GM12878 (cell line): ENCODE data around the gene TEKT5. TPM values are rescaled to one million over a fixed set of nuclear protein-coding genes. Genes with fewer than 3 reads are reported as not detected.

ENCODE experiments used
- ATAC-seq: fragments of 200-7000 bp; cut with Tn5 transposase; 3 replicates; pipeline ENCODE4 v1.9.1; 2020; ENCODE audit warnings: mild to moderate bottlenecking, moderate library complexity
- BruUV-seq: library from RNA; stranded (reverse); fragments of 400-500 nt; replicated peaks from 2 replicates; lab custom pipeline; 2021; lab: Mats Ljungman, UMichigan
- CTCF ChIA-PET: fragments of 300-600 bp; sonication (Branson Sonifier 250); formaldehyde crosslinking; extraction: SDS; loops from one replicate; lab custom pipeline; 2021; ENCODE audit warnings: inconsistent platforms; lab: Yijun Ruan, JAX
- POLR2A ChIA-PET: fragments of 350-600 bp; formaldehyde crosslinking; extraction: SDS; loops from one replicate; lab custom pipeline; 2021; ENCODE audit warnings: inconsistent platforms; lab: Charles Lee
- RAD21 ChIA-PET: fragments of 300-600 bp; sonication (Branson Sonifier 250); formaldehyde crosslinking; loops from one replicate; lab custom pipeline; 2023; ENCODE audit warnings: antibody characterized with exemption; ENCODE audit not compliant: unreplicated experiment; lab: Charles Lee
- SMC1A ChIA-PET: fragments of 300-600 bp; sonication (Branson Sonifier 250); formaldehyde crosslinking; loops from one replicate; lab custom pipeline; 2023; ENCODE audit not compliant: unreplicated experiment, uncharacterized antibody; lab: Charles Lee
- DNase-seq: peaks from one replicate; pipeline ENCODE4 v3.0.0-alpha.2; 2011; ENCODE audit warnings: low read depth, low spot score
- FAIRE-seq: peaks from 3 replicates; lab custom pipeline; 2011; peaks lifted over from hg19 to GRCh38; lab: Jason Lieb, UNC
- H2AFZ ChIP-seq: 2 replicates; pipeline ENCODE4 v1.6.0; 2011; ENCODE audit warnings: low read depth, low read length, control low read depth; ENCODE audit not compliant: control insufficient read depth
- H3K27ac ChIP-seq: 2 replicates; pipeline ENCODE4 v1.5.1; 2011; ENCODE audit warnings: control low read depth; ENCODE audit not compliant: control insufficient read depth, insufficient read depth
- H3K27me3 ChIP-seq, 2 experiments: replicated peaks in 1 of 2; 2 replicates each; pipeline versions ENCODE4 v1.6.0 to v1.6.1; 2011; ENCODE audit warnings: low read length in 1 of 2; ENCODE audit not compliant: control insufficient read depth in 2 of 2, insufficient read depth in 2 of 2
- H3K36me3 ChIP-seq, 2 experiments: 2 replicates each; pipeline ENCODE4 v1.5.1; 2011; ENCODE audit warnings: low read length in 1 of 2; ENCODE audit not compliant: control insufficient read depth in 2 of 2, insufficient read depth in 2 of 2
- H3K4me1 ChIP-seq: 2 replicates; pipeline ENCODE4 v1.6.1; 2011; ENCODE audit warnings: mild to moderate bottlenecking, low read length, moderate library complexity, mixed read lengths; ENCODE audit not compliant: control insufficient read depth, insufficient read depth
- H3K4me2 ChIP-seq: 2 replicates; pipeline ENCODE4 v1.6.0; 2011; ENCODE audit warnings: control low read depth; ENCODE audit not compliant: control insufficient read depth, insufficient read depth
- H3K4me3 ChIP-seq: fragments of 200-600 bp; sonication (generic); 2 replicates; pipeline ENCODE4 v1.5.1; 2016
- H3K79me2 ChIP-seq: 2 replicates; pipeline ENCODE4 v1.6.0; 2011; ENCODE audit warnings: low read length; ENCODE audit not compliant: control insufficient read depth, insufficient read depth
- H3K9ac ChIP-seq: 2 replicates; pipeline ENCODE4 v1.8.0; 2011; ENCODE audit warnings: low read length, control low read depth, mixed read lengths; ENCODE audit not compliant: control insufficient read depth, insufficient read depth
- H3K9me3 ChIP-seq: replicated peaks from 3 replicates; pipeline ENCODE4 v1.5.1; 2011; ENCODE audit warnings: mild to moderate bottlenecking, low read length; ENCODE audit not compliant: control insufficient read depth, insufficient read depth
- H4K20me1 ChIP-seq: 2 replicates; pipeline ENCODE4 v1.6.0; 2011; ENCODE audit not compliant: control insufficient read depth, insufficient read depth
- BMI1 ChIP-seq: fragments of 450-650 bp; IDR thresholded peaks from 2 replicates; pipeline ENCODE4 v1.6.1; 2016; ENCODE audit warnings: mild to moderate bottlenecking, moderate library complexity, borderline replicate concordance
- CHD4 ChIP-seq: fragments of 200-600 bp; sonication (generic); IDR thresholded peaks from 2 replicates; pipeline ENCODE4 v1.6.1; 2016; ENCODE audit warnings: mild to moderate bottlenecking
- IRF3 ChIP-seq: fragments of 450-650 bp; IDR thresholded peaks from 2 replicates; pipeline ENCODE4 v1.6.1; 2014; ENCODE audit warnings: mild to moderate bottlenecking
- KLF5 ChIP-seq: fragments of 450-650 bp; IDR thresholded peaks from 2 replicates; pipeline ENCODE4 v1.6.1; 2014; ENCODE audit warnings: mild to moderate bottlenecking; ENCODE audit not compliant: partially characterized antibody
- NFYB ChIP-seq: IDR thresholded peaks from 2 replicates; pipeline ENCODE4 v1.6.1; 2011; ENCODE audit warnings: low read depth, mild to moderate bottlenecking, low read length, improper control_type of control experiment, moderate library complexity; ENCODE audit not compliant: insufficient read depth
- RUNX3 ChIP-seq: IDR thresholded peaks from 2 replicates; pipeline ENCODE4 v1.6.1; 2012; ENCODE audit warnings: low read length, inconsistent platforms
- SMC3 ChIP-seq: IDR thresholded peaks from 2 replicates; pipeline ENCODE4 v1.6.1; 2011; ENCODE audit warnings: low read length, improper control_type of control experiment, borderline replicate concordance
- SPI1 ChIP-seq: IDR thresholded peaks from 2 replicates; pipeline ENCODE4 v1.6.1; 2011; ENCODE audit warnings: low read depth, mild to moderate bottlenecking, low read length, moderate library complexity, borderline replicate concordance; ENCODE audit not compliant: insufficient read depth
- TCF3 ChIP-seq: IDR thresholded peaks from 2 replicates; pipeline ENCODE4 v1.6.1; 2012; ENCODE audit warnings: low read depth, mild to moderate bottlenecking, low read length, borderline replicate concordance; ENCODE audit not compliant: insufficient read depth
- YY1 ChIP-seq: IDR thresholded peaks from 2 replicates; pipeline ENCODE4 v1.6.1; 2011; ENCODE audit warnings: low read depth, mild to moderate bottlenecking, low read length
- whole genome bisulfite sequencing: methylation state at CpG from one replicate; pipeline ENCODE4 v1.1.6; 2016; ENCODE audit warnings: low lambda C conversion rate; ENCODE audit not compliant: insufficient replicate concordance, insufficient coverage; ENCODE audit errors: missing lambda C conversion rate; 5-methylcytosine and 5-hydroxymethylcytosine counted together
- in situ Hi-C: fragments of 300-500 bp; cut with MboI; formaldehyde crosslinking; loops from 9 replicates; pipeline ENCODE4 v1.14.3; 2018; ENCODE audit warnings: mixed read lengths
- intact Hi-C: fragments of 100-400 bp; cut with micrococcal nuclease; formaldehyde crosslinking; loops from one replicate; pipeline ENCODE4 v1.14.2; 2022; ENCODE audit not compliant: unreplicated experiment
- polyA plus RNA-seq, 11 experiments: library from polyadenylated mRNA; depleted of rRNA in 4 of 11; unstranded in 6 of 11; stranded (reverse) in 5 of 11; fragments of >200 nt; fragmentation: Nextera tagmentation in 4 of 11; fragmentation: Illumina TruSeq in 1 of 11; extraction: Ambion mirVana in 4 of 11; extraction: Trizol in 1 of 11; gene quantifications; 1 replicate in 1 of 11; 2 replicates in 10 of 11; pipeline versions ENCODE4 v1.2.1 to v1.2.3, GENCODE V29; 2011 to 2016; ENCODE audit warnings: inconsistent platforms in 2 of 11, missing spikeins in 2 of 11, low read depth in 1 of 11
- total RNA-seq, 4 experiments: library from RNA; depleted of rRNA in 3 of 4; stranded (reverse); fragments of >200 nt in 3 of 4; fragmentation: Illumina TruSeq in 1 of 4; extraction: Trizol in 1 of 4; gene quantifications; 2 replicates each; pipeline versions ENCODE4 v1.2.1 to v1.2.3, GENCODE V29; 2013 to 2021
- TF ChIP-seq, protein P1 (sequence below): IDR thresholded peaks from 2 replicates; pipeline ENCODE4 v1.6.1; 2012; ENCODE audit warnings: mild to moderate bottlenecking, low read depth, low read length

The TEKT5 gene
- total and polyA plus RNA-seq, 10 of the 15 experiments (the other 5 are each of a cell fraction or from before 2014, with no cell fraction given) = 0.19 to 2.2 (median 0.68) TPM; not detected in 1

GRCh38 chr16:10662212-10662611, 32.5 kb downstream of the TEKT5 start:
- ATAC-seq (no peak), DNase-seq (no peak)
- Histone ChIP-seq H3K4me1 (peaks cover 5% of the 10 kb centered on the region; the same call in 1 of the 2 replicates), H3K9ac (no peak overlapping the region), H3K27ac (no peak overlapping the region), H3K79me2 (no peaks in the 10 kb centered on the region), H3K27me3 (0 out of 4 replicates have a peak, but pooled peaks cover 0 to 3% of the 10 kb centered on the region in 2 experiments), H3K9me3 (no peaks in the 10 kb centered on the region)
- ChIA-PET RAD21 (no interaction called here), POLR2A (no interaction called here), SMC1A (interaction anchor here (1.2 to 3.0 kb wide), 2 partner anchors 13 to 16 kb away, joined by 5 to 7 read pairs; no protein-coding TSS in a partner anchor)
- TF ChIP-seq CHD4 = no peak
- TF ChIP-seq TCF3 = no peak
- TF ChIP-seq YY1 = no peak
- TF ChIP-seq RUNX3 = peak; percentile 33; the same call in 1 of the 2 replicates
- no peak for TF ChIP-seq KLF5
- no peak for TF ChIP-seq IRF3
- TF ChIP-seq, all 136 proteins: peak for 1
- H3K36me3 ChIP-seq = no peaks in the 10 kb centered on the region
- no peak overlapping the region for H3K4me2 ChIP-seq
- WGBS = 23% methylated on average over 5 of the region's 5 CpGs
- intact Hi-C loops (no loop called here), in situ Hi-C loops (no loop called here)
- no peak for FAIRE-seq
- H2AFZ ChIP-seq = no peak overlapping the region
- no TSS peak for BruUV-seq
- H4K20me1 ChIP-seq = no peaks in the 10 kb centered on the region
- H3K4me3 ChIP-seq = no peak overlapping the region
- CTCF ChIA-PET = no interaction called here

DNA sequence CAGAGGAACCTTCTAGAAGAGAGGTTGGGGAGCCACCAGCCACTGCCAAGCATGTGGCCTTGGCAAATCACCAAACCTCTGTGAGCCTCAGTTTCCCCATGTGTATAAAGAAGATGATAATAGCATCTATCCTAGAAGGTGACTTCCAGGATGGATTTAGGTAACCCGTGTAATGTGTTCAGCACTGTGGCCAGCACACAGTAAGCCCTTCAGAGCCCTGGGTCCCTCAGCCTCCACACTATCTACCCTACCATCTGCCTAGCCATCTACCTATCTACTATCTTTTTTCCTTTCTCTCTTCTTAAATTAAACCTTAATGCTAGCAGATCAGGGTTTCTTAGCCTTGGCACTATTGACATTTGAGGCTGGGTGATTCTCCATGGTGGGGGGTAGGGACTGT, 33.0 kb downstream of the TEKT5 start:
- ChIA-PET RAD21 (no interaction called here), CTCF (no interaction called here), POLR2A (no interaction called here), SMC1A (interaction anchor here (3.0 kb wide), 1 partner anchor 13 kb away, joined by 7 read pairs; no protein-coding TSS in a partner anchor)
- 0 out of 4 replicates have a peak, but pooled peaks cover 0 to 3% of the 10 kb centered on the region in 2 experiments for H3K27me3 ChIP-seq
- intact Hi-C loops (no loop called here), in situ Hi-C loops (no loop called here)
- H3K36me3 ChIP-seq = no peaks in the 10 kb centered on the region
- TF ChIP-seq BMI1 (no peak), NFYB (no peak), SPI1 (no peak), SMC3 (no peak)
- TF ChIP-seq, protein P1, sequence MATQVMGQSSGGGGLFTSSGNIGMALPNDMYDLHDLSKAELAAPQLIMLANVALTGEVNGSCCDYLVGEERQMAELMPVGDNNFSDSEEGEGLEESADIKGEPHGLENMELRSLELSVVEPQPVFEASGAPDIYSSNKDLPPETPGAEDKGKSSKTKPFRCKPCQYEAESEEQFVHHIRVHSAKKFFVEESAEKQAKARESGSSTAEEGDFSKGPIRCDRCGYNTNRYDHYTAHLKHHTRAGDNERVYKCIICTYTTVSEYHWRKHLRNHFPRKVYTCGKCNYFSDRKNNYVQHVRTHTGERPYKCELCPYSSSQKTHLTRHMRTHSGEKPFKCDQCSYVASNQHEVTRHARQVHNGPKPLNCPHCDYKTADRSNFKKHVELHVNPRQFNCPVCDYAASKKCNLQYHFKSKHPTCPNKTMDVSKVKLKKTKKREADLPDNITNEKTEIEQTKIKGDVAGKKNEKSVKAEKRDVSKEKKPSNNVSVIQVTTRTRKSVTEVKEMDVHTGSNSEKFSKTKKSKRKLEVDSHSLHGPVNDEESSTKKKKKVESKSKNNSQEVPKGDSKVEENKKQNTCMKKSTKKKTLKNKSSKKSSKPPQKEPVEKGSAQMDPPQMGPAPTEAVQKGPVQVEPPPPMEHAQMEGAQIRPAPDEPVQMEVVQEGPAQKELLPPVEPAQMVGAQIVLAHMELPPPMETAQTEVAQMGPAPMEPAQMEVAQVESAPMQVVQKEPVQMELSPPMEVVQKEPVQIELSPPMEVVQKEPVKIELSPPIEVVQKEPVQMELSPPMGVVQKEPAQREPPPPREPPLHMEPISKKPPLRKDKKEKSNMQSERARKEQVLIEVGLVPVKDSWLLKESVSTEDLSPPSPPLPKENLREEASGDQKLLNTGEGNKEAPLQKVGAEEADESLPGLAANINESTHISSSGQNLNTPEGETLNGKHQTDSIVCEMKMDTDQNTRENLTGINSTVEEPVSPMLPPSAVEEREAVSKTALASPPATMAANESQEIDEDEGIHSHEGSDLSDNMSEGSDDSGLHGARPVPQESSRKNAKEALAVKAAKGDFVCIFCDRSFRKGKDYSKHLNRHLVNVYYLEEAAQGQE = peak; percentile 58; the same call in 1 of the 2 replicates
- H2AFZ ChIP-seq = no peak overlapping the region
- H3K27ac ChIP-seq = no peak overlapping the region
- peaks cover 5% of the 10 kb centered on the region; the same call in 1 of the 2 replicates for H3K4me1 ChIP-seq
- H3K4me2 ChIP-seq = no peak overlapping the region
- no peak overlapping the region for H3K4me3 ChIP-seq
- ATAC-seq (no peak), FAIRE-seq (no peak), DNase-seq (no peak)
- H4K20me1 ChIP-seq = no peaks in the 10 kb centered on the region
- H3K9me3 ChIP-seq = no peaks in the 10 kb centered on the region
- BruUV-seq = no TSS peak
- no peak overlapping the region for H3K9ac ChIP-seq
- no peaks in the 10 kb centered on the region for H3K79me2 ChIP-seq
- 0% methylated on average over 1 of the region's 1 CpG for WGBS
